ENCODE measurements around the gene UBQLN3. TPM values are rescaled to one million over a fixed set of nuclear protein-coding genes. Genes with fewer than 3 reads are reported as not detected.

Gene UBQLN3
- total RNA-seq, 1 donor from 2014 or later, result not detected

DNA sequence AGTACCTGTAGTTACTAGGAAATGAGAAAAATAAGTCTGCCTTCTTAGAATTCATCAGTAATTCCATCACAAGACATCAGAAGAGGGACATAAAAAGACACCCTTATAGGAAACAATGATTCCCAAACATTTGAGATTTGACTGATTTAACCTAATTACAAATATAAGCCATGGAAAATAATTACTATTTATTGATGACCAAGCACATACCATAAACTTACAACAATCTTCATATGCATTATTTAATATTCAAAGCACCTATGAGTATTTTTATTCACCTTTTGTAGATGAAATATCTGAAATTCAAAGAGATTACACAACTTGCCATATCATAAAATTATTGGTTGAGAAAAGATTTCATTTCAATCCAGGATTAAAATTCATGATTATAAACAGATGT lies 35.8 kb downstream of the UBQLN3 start:
- TF ChIP-seq CTCF (IDR thresholded peaks at IDR 0.05; ENCODE audit: insufficient read depth, low read length, poor library complexity, severe bottlenecking), result no peak
- H3K27me3 ChIP-seq (ENCODE audit: control insufficient read depth, insufficient read depth, low read length), result no peaks in the 10 kb centered on the region
- no peak overlapping the region for H3K4me3 ChIP-seq (ENCODE audit: low read depth, low read length)
- H3K36me3 ChIP-seq (ENCODE audit: control insufficient read depth, insufficient read depth, low read length), result no peaks in the 10 kb centered on the region
- DNase-seq (ENCODE audit: low read depth), result no peak

- no peak for TF ChIP-seq CTCF (IDR thresholded peaks at IDR 0.05; ENCODE audit: insufficient read depth, low read length, poor library complexity, severe bottlenecking)
- no peak overlapping the region for H3K4me3 ChIP-seq (ENCODE audit: low read depth, low read length)
- H3K27me3 ChIP-seq (ENCODE audit: control insufficient read depth, insufficient read depth, low read length), result no peaks in the 10 kb centered on the region
- DNase-seq (ENCODE audit: low read depth), result no peak
- H3K36me3 ChIP-seq (ENCODE audit: control insufficient read depth, insufficient read depth, low read length), result no peaks in the 10 kb centered on the region
Measured at GRCh38 chr11:5467527-5467926, 42.2 kb downstream of the UBQLN3 start.

DNA sequence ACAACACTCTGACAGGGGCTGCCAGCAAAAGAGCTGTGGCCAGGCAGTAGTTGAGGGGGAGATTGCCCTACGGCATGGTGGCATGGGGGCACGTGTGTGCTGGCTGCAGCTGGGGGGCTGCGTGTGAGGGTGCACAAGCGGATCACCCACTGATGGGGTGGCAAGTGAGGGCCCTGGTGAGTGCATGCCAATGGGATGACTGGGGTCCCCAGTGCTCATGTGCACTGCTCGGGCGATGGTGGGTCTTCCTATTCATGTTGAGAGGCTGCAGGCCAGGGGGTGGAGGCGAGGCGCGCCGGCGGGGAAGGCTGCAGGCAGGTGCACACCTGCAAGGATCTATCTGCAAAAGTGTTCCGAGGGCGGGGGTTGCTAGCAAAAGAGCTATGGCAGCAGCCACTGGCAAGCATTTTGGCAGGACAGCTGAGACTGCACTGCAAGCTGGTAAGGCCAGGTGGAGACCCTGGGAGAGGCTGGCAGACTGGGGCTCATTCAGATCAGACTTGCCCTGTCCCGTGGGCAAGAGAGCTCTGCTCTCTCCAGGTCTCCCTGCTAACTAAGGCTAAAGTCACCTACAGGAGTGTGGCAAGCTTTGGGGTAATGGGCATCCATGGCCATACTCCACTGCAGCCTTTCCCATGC lies 48.7 kb downstream of the UBQLN3 start:
- TF ChIP-seq CTCF (IDR thresholded peaks at IDR 0.05; ENCODE audit: insufficient read depth, low read length, poor library complexity, severe bottlenecking), result no peak
- no peak for DNase-seq (ENCODE audit: low read depth)

More for the DNA sequence above, 48.7 kb downstream of the UBQLN3 start:
- Histone ChIP-seq H3K27me3 (ENCODE audit: control insufficient read depth, insufficient read depth, low read length) (no peaks in the 10 kb centered on the region), H3K4me3 (ENCODE audit: low read depth, low read length) (no peak overlapping the region), H3K36me3 (ENCODE audit: control insufficient read depth, insufficient read depth, low read length) (no peaks in the 10 kb centered on the region)

Other genes with a start within 250 kb of the UBQLN3 start
- not detected in 2 replicates for gene HBE1, start 240.0 kb downstream of the UBQLN3 start, total RNA-seq
- not detected in 2 replicates for gene OR51B4, start 208.0 kb downstream of the UBQLN3 start, total RNA-seq
- gene OR51B2, start 185.7 kb downstream of the UBQLN3 start, total RNA-seq, result not detected in 2 replicates
- not detected in 2 replicates for gene OR51B5, start 166.4 kb downstream of the UBQLN3 start, total RNA-seq
- not detected in 2 replicates for gene OR51B6, start 158.4 kb downstream of the UBQLN3 start, total RNA-seq
- not detected in 2 replicates for gene OR51M1, start 126.1 kb downstream of the UBQLN3 start, total RNA-seq
- not detected in 2 replicates for gene OR51Q1, start 87.8 kb downstream of the UBQLN3 start, total RNA-seq
- not detected in 2 replicates for gene OR51I1, start 68.4 kb downstream of the UBQLN3 start, total RNA-seq
- gene OR51I2, start 60.6 kb downstream of the UBQLN3 start, total RNA-seq, result not detected in 2 replicates
- gene OR52D1, start 21.3 kb downstream of the UBQLN3 start, total RNA-seq, result not detected in 2 replicates
- gene UBQLNL, start 6.7 kb upstream of the UBQLN3 start, total RNA-seq, result 0.21 TPM in 1 of 2 replicates, not detected in the other
- gene OR52H1, start 38.6 kb upstream of the UBQLN3 start, total RNA-seq, result 0.75 TPM in 1 of 2 replicates, not detected in the other
- not detected in 2 replicates for gene OR52B6, start 70.9 kb upstream of the UBQLN3 start, total RNA-seq
- 3.4 and 4.9 TPM in 2 replicates for gene TRIM6, start 86.7 kb upstream of the UBQLN3 start, total RNA-seq
- gene TRIM34, start 115.0 kb upstream of the UBQLN3 start, total RNA-seq, result 4.5 and 4.9 TPM in 2 replicates
- gene TRIM5, start 175.1 kb upstream of the UBQLN3 start, total RNA-seq, result 25.9 and 29.0 TPM in 2 replicates
- gene TRIM22, start 179.8 kb upstream of the UBQLN3 start, total RNA-seq, result 18.0 and 23.4 TPM in 2 replicates
- not detected in 2 replicates for gene OR56B1, start 226.5 kb upstream of the UBQLN3 start, total RNA-seq
- not detected in 2 replicates for gene OR52N4, start 244.3 kb upstream of the UBQLN3 start, total RNA-seq